ENCODE measurements around the gene ZBTB20. TPM values are rescaled to one million over a fixed set of nuclear protein-coding genes. Genes with fewer than 3 reads are reported as not detected.

ZBTB20 gene
- polyA plus RNA-seq, 1 donor from 2014 or later, result 4.8 TPM

GRCh38 chr3:114361391-114361790 is 785.7 kb downstream of the ZBTB20 start:
- Histone ChIP-seq H2AFZ (ENCODE audit: low read depth, low read length) (no peak overlapping the region), H3K27me3 (ENCODE audit: insufficient read depth, low read depth, low read length) (no peaks in the 10 kb centered on the region), H3K9me2 (ENCODE audit: insufficient read depth, low read length) (no peaks in the 10 kb centered on the region), H3K36me3 (ENCODE audit: insufficient read depth, low read length) (no peaks in the 10 kb centered on the region), H3K4me3 (ENCODE audit: low read length) (no peak overlapping the region), H4K20me1 (ENCODE audit: insufficient read depth) (no peaks in the 10 kb centered on the region), H3F3A (ENCODE audit: insufficient read depth, low read length, poor library complexity, severe bottlenecking) (no peaks in the 10 kb centered on the region), H3K27ac (ENCODE audit: low read length) (no peak overlapping the region), H3K79me2 (replicated peaks; ENCODE audit: insufficient read depth, low read length) (no peaks in the 10 kb centered on the region), H3K9me3 (ENCODE audit: low read length) (no peaks in the 10 kb centered on the region), H3K9ac (ENCODE audit: low read length) (no peak overlapping the region), H3K4me2 (ENCODE audit: low read length) (no peak overlapping the region)
- no peak for TF ChIP-seq REST (IDR thresholded peaks at IDR 0.05; ENCODE audit: borderline replicate concordance)
- no peak for TF ChIP-seq SMC3 (conservative IDR thresholded peaks at IDR 0.05; ENCODE audit: poor library complexity)
- TF ChIP-seq TAF1 (IDR thresholded peaks at IDR 0.05; ENCODE audit: low read depth), result no peak

- no peaks in the 10 kb centered on the region for H3K27me3 ChIP-seq (ENCODE audit: insufficient read depth, low read depth, low read length)
- H3F3A ChIP-seq (ENCODE audit: insufficient read depth, low read length, poor library complexity, severe bottlenecking), result no peaks in the 10 kb centered on the region
- H3K4me3 ChIP-seq (ENCODE audit: low read length), result no peak overlapping the region
- H3K36me3 ChIP-seq (ENCODE audit: insufficient read depth, low read length), result peaks cover 2% of the 10 kb centered on the region
- no peak overlapping the region for H3K9ac ChIP-seq (ENCODE audit: low read length)
- H3K27ac ChIP-seq (ENCODE audit: low read length), result peak overlapping the region; percentile 22
- peaks cover 3% of the 10 kb centered on the region for H3K79me2 ChIP-seq (replicated peaks; ENCODE audit: insufficient read depth, low read length)
- no peaks in the 10 kb centered on the region for H3K9me2 ChIP-seq (ENCODE audit: insufficient read depth, low read length)
- no peak overlapping the region for H2AFZ ChIP-seq (ENCODE audit: low read depth, low read length)
- no peaks in the 10 kb centered on the region for H3K9me3 ChIP-seq (ENCODE audit: low read length)
- no peak for TF ChIP-seq EP300 (conservative IDR thresholded peaks at IDR 0.05; ENCODE audit: poor library complexity, severe bottlenecking)
- no peak for TF ChIP-seq POLR2AphosphoS5 (IDR thresholded peaks at IDR 0.05)
- TF ChIP-seq RAD21 (conservative IDR thresholded peaks at IDR 0.05), result no peak
- TF ChIP-seq TAF1 (IDR thresholded peaks at IDR 0.05; ENCODE audit: low read depth), result no peak
- no peak for TF ChIP-seq CTCF (IDR thresholded peaks at IDR 0.05; ENCODE audit: poor library complexity, severe bottlenecking)
- TF ChIP-seq EZH2 (IDR thresholded peaks at IDR 0.05; ENCODE audit: borderline replicate concordance, insufficient read depth, low read length, poor library complexity, severe bottlenecking), result no peak
- no peak for TF ChIP-seq MXI1 (conservative IDR thresholded peaks at IDR 0.05; ENCODE audit: poor library complexity, severe bottlenecking)
- TF ChIP-seq REST (IDR thresholded peaks at IDR 0.05; ENCODE audit: borderline replicate concordance), result no peak
- no peak for TF ChIP-seq SMC3 (conservative IDR thresholded peaks at IDR 0.05; ENCODE audit: poor library complexity)
- no peaks in the 10 kb centered on the region for H4K20me1 ChIP-seq (ENCODE audit: insufficient read depth)
- H3K4me2 ChIP-seq (ENCODE audit: low read length), result no peak overlapping the region
Measured at GRCh38 chr3:114356525-114356924, 790.6 kb downstream of the ZBTB20 start.

Data from neural cell (in vitro differentiated cells).